GM12874 (cell line): ENCODE results near the gene SHC2.

ENCODE experiments used
- CTCF ChIP-seq: IDR thresholded peaks from 2 replicates; pipeline ENCODE4 v1.5.1; 2011; ENCODE audit warnings: low read depth, mild to moderate bottlenecking, control low read depth, low read length, moderate library complexity; ENCODE audit not compliant: insufficient read depth

Gene SHC2

GRCh38 chr19:455031-455705 is 5.7 kb downstream of the SHC2 start:
- no peak for TF ChIP-seq CTCF

DNA sequence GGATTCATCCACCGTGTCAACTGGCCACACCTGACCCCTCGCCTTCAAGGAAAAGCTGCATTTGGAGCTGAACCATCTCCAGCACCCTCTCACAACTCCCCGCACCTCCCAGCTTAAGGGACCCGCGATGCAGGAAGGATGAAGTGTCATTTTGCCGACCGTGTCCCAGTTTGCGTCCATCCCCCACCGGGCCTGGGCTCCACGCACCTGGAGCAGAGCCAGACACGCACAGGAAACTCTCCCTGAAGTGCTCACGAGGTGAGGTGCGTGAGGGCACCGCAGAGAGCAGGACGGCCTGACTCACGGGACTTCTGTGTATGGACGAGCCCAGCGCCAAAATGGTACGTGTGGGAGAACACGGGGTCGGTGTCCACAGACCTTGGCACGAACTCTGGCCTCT is 7.2 kb downstream of the SHC2 start:
- TF ChIP-seq CTCF, result no peak

- no peak for TF ChIP-seq CTCF
Measured at GRCh38 chr19:452829-453228, 8.0 kb downstream of the SHC2 start.

DNA sequence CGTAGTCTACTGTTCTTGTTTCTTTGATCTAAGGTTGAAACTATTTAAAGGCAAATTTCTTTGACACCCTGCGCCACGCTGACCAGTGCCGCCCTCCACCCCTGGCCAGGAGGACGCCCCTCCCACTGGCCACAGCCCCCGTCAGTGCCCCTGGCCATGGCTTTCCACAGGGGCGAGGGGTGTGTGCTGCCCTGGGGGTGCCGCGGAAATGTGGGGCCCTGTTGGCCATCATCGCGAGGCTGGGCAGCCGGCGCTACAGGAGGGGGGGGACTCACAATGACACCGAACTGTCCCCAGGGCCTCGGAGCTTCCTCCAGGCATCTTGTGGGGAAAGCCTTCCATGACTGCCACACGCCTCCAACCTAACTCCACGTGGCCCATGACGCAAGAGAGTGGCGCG is 10.9 kb downstream of the SHC2 start:
- TF ChIP-seq CTCF, result no peak

DNA sequence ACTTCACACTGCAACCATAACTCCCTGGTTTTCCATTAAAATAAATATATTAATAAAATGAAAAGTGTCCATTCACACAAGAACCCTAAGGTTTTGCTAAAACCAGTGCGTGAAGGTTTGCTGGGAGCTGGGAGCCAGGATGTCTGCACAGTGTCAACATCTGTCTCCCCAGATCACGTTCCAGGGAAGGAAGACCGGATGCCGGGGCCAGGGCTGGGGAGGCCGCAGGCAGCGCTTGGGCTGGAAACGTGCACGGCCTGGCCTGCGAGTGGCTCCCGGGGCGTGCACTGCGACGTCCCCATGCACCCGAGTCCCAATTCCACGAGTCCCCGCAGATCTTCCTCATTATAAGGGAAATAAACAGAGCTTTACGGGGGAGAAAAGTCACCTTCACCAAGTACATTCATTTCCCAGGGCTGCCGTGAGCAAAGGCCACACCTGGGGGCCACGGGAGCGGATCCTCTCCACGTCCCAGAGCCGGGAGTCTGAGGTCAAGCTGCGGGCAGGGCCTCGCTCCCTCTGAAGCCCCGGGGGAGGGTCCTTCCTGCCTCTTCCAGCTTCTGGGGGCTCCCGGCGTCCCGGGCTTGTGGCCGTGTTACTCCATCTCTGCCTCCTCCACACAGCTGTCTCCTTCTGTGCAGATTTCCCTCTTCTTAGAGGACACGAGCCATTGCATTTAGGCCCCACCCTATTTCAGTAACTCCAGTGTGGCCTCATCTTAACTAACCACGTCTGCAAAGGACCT is 12.8 kb downstream of the SHC2 start:
- no peak for TF ChIP-seq CTCF

- no peak for TF ChIP-seq CTCF
Measured at GRCh38 chr19:447064-447426, 13.8 kb downstream of the SHC2 start.

DNA sequence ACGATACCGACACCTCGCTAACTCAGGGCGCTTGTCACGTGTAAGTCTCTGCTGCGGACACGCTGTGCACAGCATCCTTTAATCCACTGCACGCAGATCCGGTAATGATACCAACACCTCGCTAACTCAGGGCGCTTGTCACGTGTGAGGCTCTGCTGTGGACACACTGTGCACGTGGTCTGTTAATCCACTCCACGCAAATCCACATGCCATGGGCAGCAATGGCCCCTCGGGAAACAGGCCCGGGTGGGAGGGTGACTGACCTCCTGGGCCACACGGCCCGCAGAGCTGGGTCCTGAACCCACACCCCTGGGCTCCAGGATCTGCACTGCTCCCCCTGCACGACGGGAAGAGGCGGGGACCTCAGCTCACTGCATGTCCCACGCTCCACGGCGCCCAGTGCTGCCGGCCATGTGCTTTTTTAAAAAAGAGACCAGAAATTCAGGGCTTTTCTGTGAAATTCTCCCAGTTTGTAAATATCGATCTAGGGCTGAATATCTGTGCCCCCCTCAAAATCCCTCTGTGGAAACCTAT is 16.1 kb downstream of the SHC2 start:
- no peak for TF ChIP-seq CTCF
